Sigmoid colon (tissue), 4 donors: Measurements from ENCODE around the gene COX7A2L.

Experiments
- EP300 ChIP-seq, 4 donors: sonication (generic); formaldehyde crosslinking; IDR thresholded peaks; one replicate each; pipeline ENCODE4 v1.6.1; 2017; ENCODE audit warnings: antibody characterized with exemption in 4 of 4
- POLR2AphosphoS5 ChIP-seq, 4 donors: sonication (generic); formaldehyde crosslinking; IDR thresholded peaks; one replicate each; pipeline ENCODE4 v1.6.1; 2017; ENCODE audit warnings: antibody characterized with exemption in 4 of 4
- TF ChIP-seq, protein P1 (sequence below), 4 experiments: fragments of 450-650 bp in 3 of 4; fragments of 200-600 bp in 1 of 4; IDR thresholded peaks; one replicate each; pipeline ENCODE4 v1.5.1; 2016 to 2019; ENCODE audit warnings: antibody characterized with exemption in 4 of 4, mild to moderate bottlenecking in 3 of 4, moderate library complexity in 2 of 4

DNA sequence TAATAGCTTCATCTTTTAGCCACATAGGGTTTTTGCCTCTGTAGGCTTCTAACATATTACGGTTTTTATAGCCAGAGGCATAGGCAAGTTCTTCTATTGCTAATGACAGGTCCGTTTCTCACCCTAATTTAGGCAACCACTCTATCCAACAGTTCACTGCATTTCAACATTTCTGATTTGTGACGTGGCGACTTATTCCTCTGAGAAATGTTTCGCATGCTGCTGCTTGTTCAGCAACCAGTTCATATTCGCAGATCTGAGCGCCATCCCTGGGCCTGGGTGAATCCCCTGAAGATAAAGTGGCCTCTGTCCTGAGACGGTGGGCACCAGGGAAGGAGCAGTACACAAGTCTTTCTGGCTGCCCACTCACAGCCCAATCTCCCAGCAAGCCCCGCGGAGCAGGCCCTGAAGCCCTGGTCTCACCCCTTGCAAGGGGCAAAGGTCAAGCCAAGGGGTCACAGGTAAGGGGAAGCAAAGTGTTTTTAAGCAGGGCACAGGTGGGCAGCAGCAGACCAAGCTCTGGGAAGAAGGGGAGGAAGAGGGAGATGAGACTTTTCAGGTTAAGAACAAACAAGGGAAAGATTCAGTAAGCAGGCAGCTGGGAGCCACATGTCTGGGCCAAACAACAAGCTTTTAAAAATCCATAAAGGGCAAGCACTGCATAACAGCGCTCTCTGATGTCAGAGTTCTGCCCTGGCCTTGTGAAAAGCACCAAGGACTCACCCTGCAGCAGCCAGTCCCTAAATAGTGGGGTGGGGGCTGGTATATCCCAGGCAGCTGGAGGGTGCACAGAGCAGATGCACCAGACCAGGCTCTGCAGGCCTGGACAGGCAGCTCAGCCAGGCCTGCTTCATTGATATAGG, 10.8 kb upstream of the COX7A2L start:
- TF ChIP-seq, protein P1, sequence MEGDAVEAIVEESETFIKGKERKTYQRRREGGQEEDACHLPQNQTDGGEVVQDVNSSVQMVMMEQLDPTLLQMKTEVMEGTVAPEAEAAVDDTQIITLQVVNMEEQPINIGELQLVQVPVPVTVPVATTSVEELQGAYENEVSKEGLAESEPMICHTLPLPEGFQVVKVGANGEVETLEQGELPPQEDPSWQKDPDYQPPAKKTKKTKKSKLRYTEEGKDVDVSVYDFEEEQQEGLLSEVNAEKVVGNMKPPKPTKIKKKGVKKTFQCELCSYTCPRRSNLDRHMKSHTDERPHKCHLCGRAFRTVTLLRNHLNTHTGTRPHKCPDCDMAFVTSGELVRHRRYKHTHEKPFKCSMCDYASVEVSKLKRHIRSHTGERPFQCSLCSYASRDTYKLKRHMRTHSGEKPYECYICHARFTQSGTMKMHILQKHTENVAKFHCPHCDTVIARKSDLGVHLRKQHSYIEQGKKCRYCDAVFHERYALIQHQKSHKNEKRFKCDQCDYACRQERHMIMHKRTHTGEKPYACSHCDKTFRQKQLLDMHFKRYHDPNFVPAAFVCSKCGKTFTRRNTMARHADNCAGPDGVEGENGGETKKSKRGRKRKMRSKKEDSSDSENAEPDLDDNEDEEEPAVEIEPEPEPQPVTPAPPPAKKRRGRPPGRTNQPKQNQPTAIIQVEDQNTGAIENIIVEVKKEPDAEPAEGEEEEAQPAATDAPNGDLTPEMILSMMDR (IDR thresholded peaks at IDR 0.05) = no peak
- TF ChIP-seq POLR2AphosphoS5 (IDR thresholded peaks at IDR 0.05) (no peak), EP300 (IDR thresholded peaks at IDR 0.05) (no peak)
